Endometrium (tissue), 2 donors: ENCODE results near the gene LYZL2.
"Not testable (repeated sequence)": the region's sequence is repeated elsewhere in the genome, so short reads cannot be mapped to it uniquely, and the experiment has no call there.

ENCODE experiments used
- FAIRE-seq: peaks from 2 replicates; lab custom pipeline; 2012; peaks lifted over from hg19 to GRCh38; lab: Jason Lieb, UNC
- donor health status: control.
- donor health status: control.

LYZL2 gene

GRCh38 chr10:30594077-30594476 is 35.5 kb downstream of the LYZL2 start:
- FAIRE-seq, result no peak

GRCh38 chr10:30592770-30593169 is 36.8 kb downstream of the LYZL2 start:
- not testable (repeated sequence) for FAIRE-seq

GRCh38 chr10:30591249-30591670 is 38.3 kb downstream of the LYZL2 start:
- FAIRE-seq, result peak; percentile 79

- FAIRE-seq, result no peak
These were observed 40.1 kb downstream of the LYZL2 start for GRCh38 chr10:30589441-30589840.

GRCh38 chr10:30587522-30588031 is 42.0 kb downstream of the LYZL2 start:
- no peak for FAIRE-seq

GRCh38 chr10:30586828-30587227 is 42.7 kb downstream of the LYZL2 start:
- no peak for FAIRE-seq

GRCh38 chr10:30583778-30584415 is 45.7 kb downstream of the LYZL2 start:
- no peak for FAIRE-seq

GRCh38 chr10:30581779-30582380 is 47.7 kb downstream of the LYZL2 start:
- no peak for FAIRE-seq

GRCh38 chr10:30580676-30581075 is 48.9 kb downstream of the LYZL2 start:
- no peak for FAIRE-seq

GRCh38 chr10:30580241-30580640 is 49.3 kb downstream of the LYZL2 start:
- no peak for FAIRE-seq

- FAIRE-seq, result no peak
These were observed 50.0 kb downstream of the LYZL2 start for GRCh38 chr10:30579574-30579973.

GRCh38 chr10:30577048-30577447 is 52.5 kb downstream of the LYZL2 start:
- FAIRE-seq, result no peak

- FAIRE-seq, result no peak
These were observed 52.9 kb downstream of the LYZL2 start for GRCh38 chr10:30576641-30577040.

- no peak for FAIRE-seq
These were observed 55.1 kb downstream of the LYZL2 start for GRCh38 chr10:30574432-30574796.

- FAIRE-seq, result no peak
These were observed 55.7 kb downstream of the LYZL2 start for GRCh38 chr10:30573721-30574431.

GRCh38 chr10:30565449-30565848 is 64.1 kb downstream of the LYZL2 start:
- FAIRE-seq, result no peak

GRCh38 chr10:30562787-30563186 is 66.8 kb downstream of the LYZL2 start:
- no peak for FAIRE-seq
